HepG2 (cell line): ENCODE data around the gene GLOD5. TPM values are rescaled to one million over a fixed set of nuclear protein-coding genes. Genes with fewer than 3 reads are reported as not detected.

Experiments used
- ATAC-seq: fragments of 200-7000 bp; cut with Tn5 transposase; 3 replicates; pipeline ENCODE4 v1.9.1; 2020; ENCODE audit warnings: mild to moderate bottlenecking, moderate library complexity
- BruUV-seq: library from RNA; stranded (reverse); fragments of 400-500 nt; replicated peaks from 2 replicates; lab custom pipeline; 2021; lab: Mats Ljungman, UMichigan
- CTCF ChIA-PET: fragments of 300-600 bp; formaldehyde crosslinking; extraction: SDS; loops from one replicate; lab custom pipeline; 2021; ENCODE audit warnings: low total read pairs, inconsistent platforms, low intra/inter-chr PET ratio; lab: Yijun Ruan, JAX
- POLR2A ChIA-PET: fragments of 350-600 bp; sonication (Branson Sonifier 250); formaldehyde crosslinking; loops from one replicate; lab custom pipeline; 2020; ENCODE audit warnings: antibody characterized with exemption, inconsistent platforms; lab: Yijun Ruan, JAX
- DNase-seq: peaks from one replicate; pipeline ENCODE4 v3.0.0-alpha.2; 2015; ENCODE audit warnings: low spot score
- FAIRE-seq: peaks from 3 replicates; lab custom pipeline; 2011; peaks lifted over from hg19 to GRCh38; lab: Jason Lieb, UNC
- H2AFZ ChIP-seq: one replicate; pipeline ENCODE4 v1.6.1; 2011; ENCODE audit warnings: low read length, inconsistent platforms
- H3K27ac ChIP-seq: fragments of 300-600 bp; 3 replicates; pipeline ENCODE4 v1.8.0; 2011; ENCODE audit warnings: mixed run types, mild to moderate bottlenecking, mixed read lengths, low read length, inconsistent platforms; ENCODE audit not compliant: insufficient read depth; ENCODE audit errors: extremely low read length
- H3K27me3 ChIP-seq, 2 experiments: fragments of 200-600 bp in 1 of 2; 2 replicates in 1 of 2; 3 replicates in 1 of 2; pipeline versions ENCODE4 v1.6.0 to v1.8.0; 2011; ENCODE audit warnings: low read length in 2 of 2, mild to moderate bottlenecking in 2 of 2, moderate library complexity in 2 of 2, inconsistent platforms in 1 of 2; ENCODE audit not compliant: insufficient read depth in 2 of 2, control insufficient read depth in 1 of 2
- H3K36me3 ChIP-seq, 2 experiments: fragments of 200-600 bp in 1 of 2; replicated peaks in 1 of 2; 2 replicates in 1 of 2; 3 replicates in 1 of 2; pipeline versions ENCODE4 v1.5.1 to v1.8.0; 2011; ENCODE audit warnings: low read length in 2 of 2, inconsistent platforms in 1 of 2; ENCODE audit not compliant: insufficient read depth in 2 of 2, control insufficient read depth in 1 of 2
- H3K4me1 ChIP-seq: 2 replicates; pipeline ENCODE4 v1.5.1; 2012; ENCODE audit warnings: low read length, inconsistent platforms; ENCODE audit not compliant: insufficient read depth
- H3K4me2 ChIP-seq: 2 replicates; pipeline ENCODE4 v1.6.0; 2011; ENCODE audit warnings: low read depth, low read length, inconsistent platforms
- H3K4me3 ChIP-seq, 3 experiments: fragments of 200-600 bp in 1 of 3; sonication (generic), shearing (Covaris generic) in 1 of 3; replicated peaks in 1 of 3; 2 replicates each; pipeline ENCODE4 v1.5.1; 2011 to 2016; ENCODE audit warnings: low read length in 3 of 3, inconsistent platforms in 2 of 3, low read depth in 2 of 3, mild to moderate bottlenecking in 2 of 3, control low read depth in 1 of 3, mixed read lengths in 1 of 3; ENCODE audit not compliant: insufficient read depth in 1 of 3
- H3K79me2 ChIP-seq: one replicate; pipeline ENCODE4 v1.6.1; 2011; ENCODE audit warnings: low read length, inconsistent platforms; ENCODE audit not compliant: insufficient read depth
- H3K9ac ChIP-seq: 2 replicates; pipeline ENCODE4 v1.6.0; 2011; ENCODE audit warnings: mild to moderate bottlenecking, low read depth, low read length, inconsistent platforms; ENCODE audit not compliant: insufficient read depth
- H3K9me3 ChIP-seq: 2 replicates; pipeline ENCODE4 v1.5.1; 2012; ENCODE audit warnings: mild to moderate bottlenecking, low read length
- H4K20me1 ChIP-seq: 2 replicates; pipeline ENCODE4 v1.6.0; 2011; ENCODE audit warnings: inconsistent platforms, mild to moderate bottlenecking, low read length, moderate library complexity; ENCODE audit not compliant: insufficient read depth
- AGO2 ChIP-seq: fragments of 200-400 bp; formaldehyde crosslinking; optimal IDR thresholded peaks from 2 replicates; pipeline ENCODE3; 2017; ENCODE audit warnings: mild to moderate bottlenecking, low read depth, low read length, moderate library complexity
- AKAP8 ChIP-seq: sonication (generic); formaldehyde crosslinking; IDR thresholded peaks from 2 replicates; pipeline ENCODE4 v1.5.1; 2020; ENCODE audit warnings: mild to moderate bottlenecking, missing genetic modification reagents
- CENPT ChIP-seq: sonication (generic); formaldehyde crosslinking; IDR thresholded peaks from 2 replicates; pipeline ENCODE4 v1.8.0; 2022; ENCODE audit warnings: low read depth, mild to moderate bottlenecking, moderate library complexity, missing genetic modification reagents
- CHD2 ChIP-seq: IDR thresholded peaks from 2 replicates; pipeline ENCODE4 v1.6.1; 2011; ENCODE audit warnings: low read depth, low read length, improper control_type of control experiment
- GPN1 ChIP-seq: sonication (generic); formaldehyde crosslinking; IDR thresholded peaks from 2 replicates; pipeline ENCODE4 v1.5.1; 2020; ENCODE audit warnings: missing genetic modification reagents, borderline replicate concordance
- GTF2F1 ChIP-seq: fragments of 150-350 bp; IDR thresholded peaks from 2 replicates; pipeline ENCODE4 v1.6.1; 2014; ENCODE audit warnings: low read length
- HOXA7 ChIP-seq: sonication (generic); formaldehyde crosslinking; IDR thresholded peaks from 2 replicates; pipeline ENCODE4 v1.8.1; 2022; ENCODE audit warnings: mild to moderate bottlenecking, missing genetic modification reagents, moderate library complexity
- KDM2A ChIP-seq: sonication (generic); formaldehyde crosslinking; IDR thresholded peaks from 2 replicates; pipeline ENCODE4 v1.4.0; 2020; ENCODE audit warnings: low read depth, missing genetic modification reagents, borderline replicate concordance
- MTF1 ChIP-seq: sonication (generic); formaldehyde crosslinking; IDR thresholded peaks from 2 replicates; pipeline ENCODE4 v1.5.0; 2020; ENCODE audit warnings: missing genetic modification reagents
- MYNN ChIP-seq: sonication (generic); formaldehyde crosslinking; IDR thresholded peaks from 2 replicates; pipeline ENCODE4 v1.4.0; 2020; ENCODE audit warnings: mild to moderate bottlenecking, low read depth, missing genetic modification reagents
- NBN ChIP-seq: fragments of 450-650 bp; conservative IDR thresholded peaks from 2 replicates; pipeline ENCODE4 v1.6.1; 2017
- ONECUT2 ChIP-seq: sonication (generic); formaldehyde crosslinking; IDR thresholded peaks from 2 replicates; pipeline ENCODE4 v1.4.0; 2020; ENCODE audit warnings: missing genetic modification reagents
- RARG ChIP-seq: sonication (generic); formaldehyde crosslinking; IDR thresholded peaks from 2 replicates; pipeline ENCODE4 v1.4.0; 2020; ENCODE audit warnings: low read depth, mild to moderate bottlenecking, missing genetic modification reagents
- RFXANK ChIP-seq: IDR thresholded peaks from 2 replicates; pipeline ENCODE4 v1.6.1; 2016
- ZNF17 ChIP-seq: sonication (generic); formaldehyde crosslinking; IDR thresholded peaks from 2 replicates; pipeline ENCODE4 v1.5.0; 2020; ENCODE audit warnings: mild to moderate bottlenecking, missing genetic modification reagents
- ZNF44 ChIP-seq: sonication (generic); formaldehyde crosslinking; IDR thresholded peaks from 2 replicates; pipeline ENCODE4 v1.5.1; 2020; ENCODE audit warnings: mild to moderate bottlenecking, missing genetic modification reagents
- ZNF747 ChIP-seq: sonication (generic); formaldehyde crosslinking; IDR thresholded peaks from 2 replicates; pipeline ENCODE4 v1.8.1; 2023; ENCODE audit warnings: missing genetic modification reagents, mild to moderate bottlenecking, borderline replicate concordance
- WGBS: methylation state at CpG from one replicate; pipeline ENCODE4 v1.1.6; 2017; ENCODE audit warnings: low lambda C conversion rate; 5-methylcytosine and 5-hydroxymethylcytosine counted together
- in situ Hi-C: cut with HindIII; loops from 2 replicates; pipeline ENCODE4 v1.10.0; 2017; ENCODE audit warnings: low pct_unique_long_range_greater_than_20kb; ENCODE audit not compliant: extremely low pct_ligation_motif_present
- intact Hi-C: fragments of 100-400 bp; cut with micrococcal nuclease; formaldehyde crosslinking; loops from one replicate; pipeline ENCODE4 v1.10.0; 2022; ENCODE audit not compliant: unreplicated experiment
- polyA plus RNA-seq, 8 experiments: library from polyadenylated mRNA; depleted of rRNA in 3 of 8; stranded (reverse) in 7 of 8; unstranded in 1 of 8; fragments of >200 nt; fragmentation: Illumina TruSeq in 4 of 8; extraction: Trizol in 4 of 8; gene quantifications; 2 replicates each; pipeline versions ENCODE4 v1.2.1 to v1.2.3, GENCODE V29; 2011 to 2016; ENCODE audit warnings: low read depth in 4 of 8, missing spikeins in 1 of 8, mixed read lengths in 1 of 8; ENCODE audit not compliant: insufficient read depth in 1 of 8
- total RNA-seq, 5 experiments: library from RNA; depleted of rRNA; stranded (reverse); fragments of >200 nt; fragmentation: Illumina TruSeq; extraction: Trizol; gene quantifications; 2 replicates each; pipeline ENCODE4 v1.2.3, GENCODE V29; 2016; ENCODE audit warnings: low read depth in 1 of 5
- TF ChIP-seq, protein P1 (sequence below): sonication (generic); formaldehyde crosslinking; IDR thresholded peaks from 2 replicates; pipeline ENCODE4 v1.5.1; 2020; ENCODE audit warnings: mild to moderate bottlenecking, missing genetic modification reagents
- TF ChIP-seq, protein P2 (sequence below): sonication (generic); formaldehyde crosslinking; IDR thresholded peaks from 2 replicates; pipeline ENCODE4 v1.4.0; 2020; ENCODE audit warnings: missing genetic modification reagents

The GLOD5 gene
- total and polyA plus RNA-seq, 2 of the 13 experiments (the other 11 are each of a cell fraction or from before 2014, with no cell fraction given), result 0.93 to 1.3 TPM

DNA sequence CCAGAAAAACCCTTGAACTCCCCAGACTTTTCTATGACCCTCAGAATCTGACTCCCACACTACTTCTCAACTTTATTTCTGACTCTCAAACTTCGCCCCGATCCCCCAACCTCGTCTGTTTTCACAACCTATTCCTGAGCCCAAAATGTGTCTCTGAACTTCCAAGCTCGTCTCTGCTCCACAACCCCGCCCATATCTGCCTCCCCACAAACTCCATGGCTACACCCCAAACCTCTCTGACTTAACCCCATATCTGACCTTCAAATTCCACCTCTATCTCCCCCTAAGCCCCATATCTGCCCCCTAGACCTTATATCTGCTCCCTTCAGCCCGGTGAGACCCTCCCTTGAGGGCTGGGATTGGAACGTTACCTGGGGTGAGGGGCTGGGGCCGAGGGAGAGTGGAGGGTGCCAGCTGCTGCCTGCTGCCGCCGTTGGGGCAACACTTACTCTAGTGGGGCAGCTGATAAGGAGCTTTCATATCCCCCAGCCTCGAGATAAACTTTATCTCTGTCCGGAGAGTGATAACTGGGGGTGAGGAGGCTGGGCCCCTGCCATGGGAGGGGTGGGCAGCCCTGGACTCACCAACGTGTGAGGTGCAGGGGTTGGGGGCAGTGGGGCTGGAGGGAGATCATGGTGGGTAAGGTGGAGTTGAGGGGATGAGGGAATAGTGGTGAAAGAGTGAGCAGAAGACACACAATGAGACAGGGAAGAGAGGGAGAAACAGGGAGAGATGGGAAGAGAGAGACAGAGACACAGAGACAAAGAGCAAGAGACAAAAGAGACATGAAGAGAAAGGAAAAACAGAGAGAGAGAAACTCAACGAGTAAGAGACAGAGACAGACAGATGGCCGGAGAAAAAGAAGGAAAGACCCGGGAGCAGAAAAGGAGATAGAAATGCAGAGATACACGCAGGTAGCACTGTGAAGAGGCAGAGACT lies 26.2 kb downstream of the GLOD5 start:
- BruUV-seq, result no TSS peak
- H3K4me2 ChIP-seq, result no peak overlapping the region
- no peaks in the 10 kb centered on the region for H3K4me1 ChIP-seq
- in situ Hi-C loops, result no loop called here
- H3K27me3 ChIP-seq, result no peaks in the 10 kb centered on the region; a peak in 1 of 5 replicates
- DNase-seq, result no peak
- no peak overlapping the region for H3K27ac ChIP-seq
- ChIA-PET CTCF (no interaction called here), POLR2A (no interaction called here)
- no peak overlapping the region for H3K9ac ChIP-seq
- H3K36me3 ChIP-seq, result no peaks in the 10 kb centered on the region
- no peaks in the 10 kb centered on the region for H3K79me2 ChIP-seq
- no peak overlapping the region for H3K4me3 ChIP-seq
- H4K20me1 ChIP-seq, result no peaks in the 10 kb centered on the region
- no peak overlapping the region for H2AFZ ChIP-seq
- FAIRE-seq, result no peak
- ATAC-seq, result no peak
- intact Hi-C loops, result no loop called here
- no peaks in the 10 kb centered on the region for H3K9me3 ChIP-seq
- 31% methylated on average over 13 of the region's 17 CpGs for WGBS
- TF ChIP-seq RFXANK (CRISPR knock-in tag) (no peak), GTF2F1 (no peak), RARG (CRISPR knock-in tag) (no peak), NBN (no peak), HOXA7 (CRISPR knock-in tag) (no peak), ONECUT2 (no peak), AGO2 (no peak), ZNF17 (CRISPR knock-in tag) (no peak), AKAP8 (CRISPR knock-in tag) (no peak), MTF1 (CRISPR knock-in tag) (no peak), ZNF747 (CRISPR knock-in tag) (no peak), KDM2A (CRISPR knock-in tag) (no peak), MYNN (CRISPR knock-in tag) (no peak), GPN1 (CRISPR knock-in tag) (no peak), CENPT (no peak), ZNF44 (no peak), CHD2 (no peak)
- TF ChIP-seq, protein P1, sequence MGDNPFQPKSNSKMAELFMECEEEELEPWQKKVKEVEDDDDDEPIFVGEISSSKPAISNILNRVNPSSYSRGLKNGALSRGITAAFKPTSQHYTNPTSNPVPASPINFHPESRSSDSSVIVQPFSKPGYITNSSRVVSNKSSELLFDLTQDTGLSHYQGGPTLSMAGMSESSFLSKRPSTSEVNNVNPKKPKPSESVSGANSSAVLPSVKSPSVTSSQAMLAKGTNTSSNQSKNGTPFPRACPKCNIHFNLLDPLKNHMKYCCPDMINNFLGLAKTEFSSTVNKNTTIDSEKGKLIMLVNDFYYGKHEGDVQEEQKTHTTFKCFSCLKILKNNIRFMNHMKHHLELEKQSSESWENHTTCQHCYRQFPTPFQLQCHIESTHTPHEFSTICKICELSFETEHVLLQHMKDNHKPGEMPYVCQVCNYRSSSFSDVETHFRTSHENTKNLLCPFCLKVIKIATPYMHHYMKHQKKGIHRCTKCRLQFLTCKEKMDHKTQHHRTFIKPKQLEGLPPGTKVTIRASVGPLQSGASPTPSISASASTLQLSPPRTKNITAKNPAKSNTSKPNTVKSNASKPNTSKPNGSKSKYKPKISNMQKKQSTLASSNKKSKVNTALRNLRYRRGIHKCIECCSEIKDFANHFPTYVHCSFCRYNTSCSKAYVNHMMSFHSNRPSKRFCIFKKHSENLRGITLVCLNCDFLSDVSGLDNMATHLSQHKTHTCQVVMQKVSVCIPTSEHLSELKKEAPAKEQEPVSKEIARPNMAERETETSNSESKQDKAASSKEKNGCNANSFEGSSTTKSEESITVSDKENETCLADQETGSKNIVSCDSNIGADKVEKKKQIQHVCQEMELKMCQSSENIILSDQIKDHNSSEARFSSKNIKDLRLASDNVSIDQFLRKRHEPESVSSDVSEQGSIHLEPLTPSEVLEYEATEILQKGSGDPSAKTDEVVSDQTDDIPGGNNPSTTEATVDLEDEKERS (CRISPR knock-in tag), result no peak
- TF ChIP-seq, protein P2, sequence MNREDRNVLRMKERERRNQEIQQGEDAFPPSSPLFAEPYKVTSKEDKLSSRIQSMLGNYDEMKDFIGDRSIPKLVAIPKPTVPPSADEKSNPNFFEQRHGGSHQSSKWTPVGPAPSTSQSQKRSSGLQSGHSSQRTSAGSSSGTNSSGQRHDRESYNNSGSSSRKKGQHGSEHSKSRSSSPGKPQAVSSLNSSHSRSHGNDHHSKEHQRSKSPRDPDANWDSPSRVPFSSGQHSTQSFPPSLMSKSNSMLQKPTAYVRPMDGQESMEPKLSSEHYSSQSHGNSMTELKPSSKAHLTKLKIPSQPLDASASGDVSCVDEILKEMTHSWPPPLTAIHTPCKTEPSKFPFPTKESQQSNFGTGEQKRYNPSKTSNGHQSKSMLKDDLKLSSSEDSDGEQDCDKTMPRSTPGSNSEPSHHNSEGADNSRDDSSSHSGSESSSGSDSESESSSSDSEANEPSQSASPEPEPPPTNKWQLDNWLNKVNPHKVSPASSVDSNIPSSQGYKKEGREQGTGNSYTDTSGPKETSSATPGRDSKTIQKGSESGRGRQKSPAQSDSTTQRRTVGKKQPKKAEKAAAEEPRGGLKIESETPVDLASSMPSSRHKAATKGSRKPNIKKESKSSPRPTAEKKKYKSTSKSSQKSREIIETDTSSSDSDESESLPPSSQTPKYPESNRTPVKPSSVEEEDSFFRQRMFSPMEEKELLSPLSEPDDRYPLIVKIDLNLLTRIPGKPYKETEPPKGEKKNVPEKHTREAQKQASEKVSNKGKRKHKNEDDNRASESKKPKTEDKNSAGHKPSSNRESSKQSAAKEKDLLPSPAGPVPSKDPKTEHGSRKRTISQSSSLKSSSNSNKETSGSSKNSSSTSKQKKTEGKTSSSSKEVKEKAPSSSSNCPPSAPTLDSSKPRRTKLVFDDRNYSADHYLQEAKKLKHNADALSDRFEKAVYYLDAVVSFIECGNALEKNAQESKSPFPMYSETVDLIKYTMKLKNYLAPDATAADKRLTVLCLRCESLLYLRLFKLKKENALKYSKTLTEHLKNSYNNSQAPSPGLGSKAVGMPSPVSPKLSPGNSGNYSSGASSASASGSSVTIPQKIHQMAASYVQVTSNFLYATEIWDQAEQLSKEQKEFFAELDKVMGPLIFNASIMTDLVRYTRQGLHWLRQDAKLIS (CRISPR knock-in tag), result no peak
